GM12873 (cell line): ENCODE data around the gene ZNF292.

Experiments
- TF ChIP-seq, protein P1 (sequence below): IDR thresholded peaks from 2 replicates; pipeline ENCODE4 v1.5.1; 2012; ENCODE audit warnings: low read depth, mild to moderate bottlenecking, moderate library complexity, low read length, control low read depth; ENCODE audit not compliant: insufficient read depth; ENCODE audit errors: missing control alignments

The ZNF292 gene

DNA sequence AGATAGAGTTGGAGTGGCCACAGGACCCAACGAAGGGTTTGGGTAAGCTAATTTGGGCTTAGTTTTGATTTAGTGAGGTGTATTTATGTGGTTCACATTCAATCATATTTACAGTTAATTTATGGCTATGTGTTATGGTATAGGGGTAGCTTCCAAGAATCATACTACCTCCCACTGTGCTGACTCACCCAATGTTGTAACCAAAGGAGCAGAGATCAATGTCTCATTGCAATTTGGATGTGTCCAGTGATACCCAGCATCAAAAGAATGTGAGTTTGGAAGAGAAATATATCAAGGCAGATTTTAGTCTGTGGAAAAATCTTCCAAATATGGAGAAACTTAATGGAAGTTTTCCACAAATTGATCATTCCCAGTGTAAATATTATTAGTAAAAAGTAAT, 141.8 kb downstream of the ZNF292 start:
- TF ChIP-seq, protein P1, sequence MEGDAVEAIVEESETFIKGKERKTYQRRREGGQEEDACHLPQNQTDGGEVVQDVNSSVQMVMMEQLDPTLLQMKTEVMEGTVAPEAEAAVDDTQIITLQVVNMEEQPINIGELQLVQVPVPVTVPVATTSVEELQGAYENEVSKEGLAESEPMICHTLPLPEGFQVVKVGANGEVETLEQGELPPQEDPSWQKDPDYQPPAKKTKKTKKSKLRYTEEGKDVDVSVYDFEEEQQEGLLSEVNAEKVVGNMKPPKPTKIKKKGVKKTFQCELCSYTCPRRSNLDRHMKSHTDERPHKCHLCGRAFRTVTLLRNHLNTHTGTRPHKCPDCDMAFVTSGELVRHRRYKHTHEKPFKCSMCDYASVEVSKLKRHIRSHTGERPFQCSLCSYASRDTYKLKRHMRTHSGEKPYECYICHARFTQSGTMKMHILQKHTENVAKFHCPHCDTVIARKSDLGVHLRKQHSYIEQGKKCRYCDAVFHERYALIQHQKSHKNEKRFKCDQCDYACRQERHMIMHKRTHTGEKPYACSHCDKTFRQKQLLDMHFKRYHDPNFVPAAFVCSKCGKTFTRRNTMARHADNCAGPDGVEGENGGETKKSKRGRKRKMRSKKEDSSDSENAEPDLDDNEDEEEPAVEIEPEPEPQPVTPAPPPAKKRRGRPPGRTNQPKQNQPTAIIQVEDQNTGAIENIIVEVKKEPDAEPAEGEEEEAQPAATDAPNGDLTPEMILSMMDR, result no peak

DNA sequence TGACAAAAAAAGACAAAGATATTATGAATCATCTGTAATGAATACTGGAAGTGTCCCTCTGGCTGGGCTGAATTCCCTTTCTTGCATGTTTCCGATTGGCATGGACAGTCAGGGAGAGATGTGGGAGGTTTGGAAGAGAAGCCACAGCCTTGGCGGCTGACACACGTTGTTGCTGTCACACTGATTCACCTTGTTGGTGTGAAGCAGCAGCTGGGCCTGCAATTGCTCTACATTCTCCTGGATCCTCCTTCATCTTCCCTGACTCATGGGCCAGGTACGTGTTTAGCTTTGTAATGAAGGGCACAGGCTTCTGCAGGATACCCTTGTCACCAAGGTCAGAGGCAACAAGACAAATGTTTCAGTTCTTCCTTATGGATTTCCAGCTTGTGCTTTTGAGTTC, 153.6 kb downstream of the ZNF292 start:
- TF ChIP-seq, protein P1, result no peak

DNA sequence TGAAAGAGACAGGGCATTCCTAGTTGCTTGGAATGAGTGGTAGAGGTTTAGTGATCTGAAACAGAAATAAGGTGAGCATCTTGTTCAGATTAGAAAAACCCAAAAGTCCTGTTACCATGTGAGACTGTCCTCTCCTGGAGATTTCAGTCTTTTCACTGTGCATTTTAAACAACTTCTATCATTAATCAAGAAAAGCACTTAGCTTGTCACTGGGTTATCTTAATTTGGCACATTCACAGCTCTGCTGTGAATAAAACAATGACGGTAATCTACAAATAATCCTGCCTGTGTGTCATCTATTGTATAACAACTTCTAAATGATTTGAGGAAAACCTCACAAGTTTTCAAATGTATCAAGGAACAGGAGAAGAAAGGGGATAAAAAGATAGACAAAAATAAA, 157.5 kb downstream of the ZNF292 start:
- TF ChIP-seq, protein P1, result no peak
